Fibroblast of mammary gland (primary cell): Measurements from ENCODE around the gene LLCFC1.

Experiments
- DNase-seq: peaks from one replicate; pipeline ENCODE4 v3.0.0-alpha.2; 2010; ENCODE audit warnings: low read depth
- H3K4me3 ChIP-seq: 2 replicates; pipeline ENCODE4 v1.5.1; 2011; ENCODE audit warnings: low read depth, mild to moderate bottlenecking, low read length, moderate library complexity; ENCODE audit not compliant: control insufficient read depth
- TF ChIP-seq, protein P1 (sequence below): conservative IDR thresholded peaks from 2 replicates; pipeline ENCODE4 v1.5.1; 2011; ENCODE audit warnings: low read depth, low read length, inconsistent platforms; ENCODE audit not compliant: control insufficient read depth, insufficient read depth

LLCFC1 gene

DNA sequence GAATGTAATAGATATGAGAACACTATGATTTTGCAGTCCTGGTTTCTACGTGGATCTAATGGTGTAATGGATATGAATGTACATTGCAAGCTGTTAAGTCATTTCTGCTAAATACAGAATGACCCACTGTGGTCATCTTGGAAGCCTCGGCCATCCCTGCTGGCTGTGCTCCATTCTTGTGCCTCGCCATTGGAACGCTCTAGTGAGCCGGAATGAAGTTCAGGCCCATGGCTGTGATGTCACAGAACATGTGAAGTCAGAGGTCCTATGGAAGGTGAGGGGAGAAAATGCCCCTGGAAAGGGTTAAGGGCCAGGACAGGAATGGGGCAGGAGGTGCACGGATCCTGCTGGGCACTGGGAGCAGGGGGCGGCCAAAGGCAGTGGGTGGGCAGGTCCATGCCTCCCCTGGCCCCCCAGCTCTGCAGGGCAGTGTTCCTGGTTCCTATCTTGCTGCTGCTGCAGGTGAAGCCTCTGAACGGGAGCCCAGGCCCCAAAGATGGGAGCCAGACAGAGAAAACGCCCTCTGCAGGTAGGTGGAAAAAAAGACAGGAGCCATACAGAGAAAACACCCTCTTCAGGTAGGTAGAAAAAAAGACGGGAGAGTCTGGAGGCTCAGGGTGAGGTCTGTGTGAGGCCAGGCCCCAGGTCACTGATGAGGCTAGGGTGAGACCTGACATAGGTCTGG is at the start of gene LLCFC1:
LLCFC1 (plus strand) TSS at position 259 of the 685 bp plus-strand sequence; CDS start at position 397, 138 bp downstream.
- no peak within 1 kb of the TSS for H3K4me3 ChIP-seq
- DNase-seq: no peak
- TF ChIP-seq, protein P1, sequence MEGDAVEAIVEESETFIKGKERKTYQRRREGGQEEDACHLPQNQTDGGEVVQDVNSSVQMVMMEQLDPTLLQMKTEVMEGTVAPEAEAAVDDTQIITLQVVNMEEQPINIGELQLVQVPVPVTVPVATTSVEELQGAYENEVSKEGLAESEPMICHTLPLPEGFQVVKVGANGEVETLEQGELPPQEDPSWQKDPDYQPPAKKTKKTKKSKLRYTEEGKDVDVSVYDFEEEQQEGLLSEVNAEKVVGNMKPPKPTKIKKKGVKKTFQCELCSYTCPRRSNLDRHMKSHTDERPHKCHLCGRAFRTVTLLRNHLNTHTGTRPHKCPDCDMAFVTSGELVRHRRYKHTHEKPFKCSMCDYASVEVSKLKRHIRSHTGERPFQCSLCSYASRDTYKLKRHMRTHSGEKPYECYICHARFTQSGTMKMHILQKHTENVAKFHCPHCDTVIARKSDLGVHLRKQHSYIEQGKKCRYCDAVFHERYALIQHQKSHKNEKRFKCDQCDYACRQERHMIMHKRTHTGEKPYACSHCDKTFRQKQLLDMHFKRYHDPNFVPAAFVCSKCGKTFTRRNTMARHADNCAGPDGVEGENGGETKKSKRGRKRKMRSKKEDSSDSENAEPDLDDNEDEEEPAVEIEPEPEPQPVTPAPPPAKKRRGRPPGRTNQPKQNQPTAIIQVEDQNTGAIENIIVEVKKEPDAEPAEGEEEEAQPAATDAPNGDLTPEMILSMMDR: no peak

DNA sequence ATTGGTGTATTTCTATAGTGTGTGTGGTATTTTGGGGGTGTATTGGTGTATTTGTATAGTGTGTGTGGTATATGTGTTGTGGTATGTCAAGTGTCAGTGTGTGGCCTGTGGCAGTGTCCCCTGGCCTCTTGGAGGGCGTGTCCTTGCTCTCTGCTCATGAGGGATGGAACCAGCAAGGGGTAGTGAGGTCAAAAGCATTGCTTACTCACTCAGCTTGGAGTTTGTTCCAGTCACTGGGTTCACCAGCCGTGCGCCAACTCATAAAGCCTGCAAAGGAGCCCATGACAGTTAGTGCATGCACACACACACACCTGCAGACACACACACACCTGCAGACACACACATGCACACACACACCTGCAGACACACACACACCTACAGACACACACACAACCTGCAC is 49.5 kb upstream of the LLCFC1 start:
- TF ChIP-seq, protein P1: no peak
- no peak overlapping the region for H3K4me3 ChIP-seq
- DNase-seq: no peak

DNA sequence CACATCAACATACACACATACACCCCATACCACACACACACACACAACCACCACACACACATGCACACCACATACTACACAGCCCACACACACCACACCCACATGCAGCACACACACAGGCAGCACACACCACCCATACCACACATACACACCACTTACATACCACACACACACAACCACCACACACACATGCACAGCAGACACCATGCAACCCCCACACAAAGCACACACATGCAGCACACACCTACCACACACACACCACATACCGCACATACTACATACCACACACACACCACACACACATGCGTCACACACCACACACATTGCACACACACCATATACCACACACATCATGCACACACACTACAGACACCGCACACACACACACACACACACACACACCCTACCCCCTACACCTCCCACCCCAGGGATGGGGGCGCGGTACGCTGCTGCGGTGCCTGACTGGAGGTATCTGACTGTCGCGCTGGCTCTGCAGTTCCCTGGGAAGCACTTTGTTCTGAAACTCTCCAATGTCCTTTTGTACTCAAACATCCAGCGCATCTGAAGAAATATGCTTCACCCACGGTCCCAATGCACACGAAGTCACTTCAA is 48.3 kb upstream of the LLCFC1 start:
- H3K4me3 ChIP-seq: no peak overlapping the region
- TF ChIP-seq, protein P1: no peak
- DNase-seq: no peak

DNA sequence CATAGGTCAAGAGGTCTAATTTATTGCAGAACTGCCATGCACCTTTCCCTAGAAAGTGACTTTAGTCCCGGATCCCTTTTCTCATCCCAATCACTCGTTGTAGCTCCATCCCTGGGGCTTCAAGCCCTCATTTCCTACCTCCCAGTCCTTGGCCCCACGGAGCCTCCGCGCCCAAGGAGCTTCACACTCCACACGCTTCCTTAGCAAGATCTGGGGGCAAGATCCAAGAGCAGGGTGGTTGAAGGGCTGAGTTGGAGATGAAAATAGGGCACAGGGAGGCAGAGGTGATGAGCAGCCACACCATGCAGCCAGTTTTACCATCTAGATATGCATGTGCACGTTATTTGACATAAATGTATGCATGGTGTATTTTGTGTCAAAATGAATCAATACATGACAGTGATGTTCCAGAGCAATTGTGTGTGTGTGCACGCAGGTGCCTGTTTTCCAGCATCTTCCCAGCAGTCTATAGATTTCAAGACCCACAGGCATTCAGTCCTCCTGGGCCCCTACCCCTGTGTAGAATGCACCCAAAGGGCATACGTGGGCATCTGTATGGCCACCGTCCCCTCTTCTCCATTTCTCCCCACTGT is 47.7 kb upstream of the LLCFC1 start:
- no peak overlapping the region for H3K4me3 ChIP-seq
- TF ChIP-seq, protein P1: no peak

DNA sequence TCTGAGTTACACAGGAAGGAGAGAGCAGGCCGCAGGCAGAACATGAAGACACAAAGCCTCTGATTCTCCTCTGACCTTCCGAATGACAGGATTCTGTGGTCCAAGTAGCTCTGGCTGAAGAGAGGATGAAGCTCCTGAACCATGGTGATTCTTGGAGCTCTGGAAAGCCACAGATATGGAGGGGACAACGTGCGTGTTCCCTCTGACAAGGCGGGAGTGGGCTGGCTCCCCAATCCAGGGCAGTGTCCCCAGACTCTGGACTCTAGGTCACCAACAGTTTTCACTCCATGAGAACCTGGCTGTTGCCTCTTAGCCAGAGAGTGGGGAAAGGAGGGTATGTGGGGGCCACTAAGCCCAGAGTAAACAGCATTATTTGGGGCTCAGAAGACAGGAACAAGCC is 46.3 kb upstream of the LLCFC1 start:
- H3K4me3 ChIP-seq: no peak overlapping the region
- no peak for DNase-seq
- TF ChIP-seq, protein P1: no peak

More for the DNA sequence above, 47.7 kb upstream of the LLCFC1 start:
- no peak for DNase-seq

DNA sequence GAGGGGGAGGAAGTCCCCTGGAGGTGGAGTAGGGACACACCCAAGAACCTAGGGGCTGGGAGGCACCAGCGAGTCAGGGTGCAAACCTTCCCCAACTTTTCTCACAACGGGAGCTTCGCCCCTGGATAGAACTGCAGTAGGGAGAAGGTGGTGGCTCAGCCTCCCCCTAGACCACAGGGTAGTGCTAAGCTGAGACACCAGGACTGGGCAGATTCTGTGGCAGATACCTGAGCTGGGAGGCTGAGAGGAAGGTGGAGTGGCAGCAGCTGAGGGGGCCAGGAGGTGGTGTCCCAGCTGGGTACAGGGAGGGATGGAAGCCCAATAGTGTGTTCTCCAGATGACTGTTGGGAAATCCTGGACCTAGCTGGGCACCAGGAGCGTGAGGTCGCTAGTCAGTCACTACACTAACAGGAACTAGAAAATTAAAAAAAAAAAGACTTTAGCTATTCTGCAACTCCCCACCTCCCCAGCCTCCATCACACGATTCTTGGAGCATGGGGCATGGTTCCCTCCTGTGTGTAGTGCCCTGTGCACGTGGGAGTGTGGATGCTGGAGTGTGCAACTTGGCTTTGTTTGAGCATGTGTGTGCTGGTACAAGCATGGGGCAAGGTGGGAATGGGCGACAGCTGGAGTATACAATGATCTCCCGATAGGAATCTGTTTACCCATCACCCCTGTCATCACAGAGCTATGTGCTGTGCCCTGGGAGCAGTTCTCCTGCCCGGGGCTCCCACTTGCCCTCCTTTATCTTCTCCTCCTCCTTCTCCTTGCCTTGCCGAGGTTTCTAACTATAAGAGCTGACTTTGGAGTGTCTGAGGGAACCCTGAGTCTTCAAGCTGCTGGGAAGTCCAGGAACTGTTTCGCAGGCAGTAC is 44.9 kb upstream of the LLCFC1 start:
- DNase-seq: no peak
- H3K4me3 ChIP-seq: no peak overlapping the region
- TF ChIP-seq, protein P1: no peak
